Activated B cell treated with CpG ODN at 0.5 μM for 24 hours (primary cell): Measurements from ENCODE around the gene LPGAT1. TPM values are rescaled to one million over a fixed set of nuclear protein-coding genes. Genes with fewer than 3 reads are reported as not detected.

Source experiments
- ATAC-seq: fragments of 200-7000 bp; cut with Tn5 transposase; one replicate; pipeline ENCODE4 v1.10.0; 2021; ENCODE audit warnings: low read depth, mild to moderate bottlenecking, moderate library complexity
- CTCF ChIA-PET: fragments of 350-600 bp; sonication (Branson Sonifier 250); formaldehyde crosslinking; loops from one replicate; lab custom pipeline; 2021; ENCODE audit warnings: antibody characterized with exemption; lab: Charles Lee
- POLR2A ChIA-PET: fragments of 350-600 bp; sonication (Branson Sonifier 250); formaldehyde crosslinking; loops from one replicate; lab custom pipeline; 2021; ENCODE audit warnings: antibody characterized with exemption; lab: Charles Lee
- DNase-seq: peaks from one replicate; pipeline ENCODE4 v3.0.0; 2022
- H3K27ac Mint-ChIP-seq: one replicate; pipeline ENCODE4 v1.8.0; 2020; ENCODE audit warnings: mixed read lengths
- H3K27me3 Mint-ChIP-seq: one replicate; pipeline ENCODE4 v1.8.0; 2021; ENCODE audit warnings: mixed read lengths
- H3K36me3 Mint-ChIP-seq: one replicate; pipeline ENCODE4 v1.8.0; 2021; ENCODE audit warnings: low read depth, mixed read lengths
- H3K4me1 Mint-ChIP-seq: one replicate; pipeline ENCODE4 v1.8.0; 2021; ENCODE audit warnings: mixed read lengths
- H3K4me3 Mint-ChIP-seq: one replicate; pipeline ENCODE4 v1.8.0; 2020; ENCODE audit warnings: mild to moderate bottlenecking, mixed read lengths
- H3K9me3 Mint-ChIP-seq: one replicate; pipeline ENCODE4 v1.8.0; 2020; ENCODE audit warnings: mixed read lengths
- CTCF ChIP-seq: fragments of 200-600 bp; IDR thresholded peaks from one replicate; pipeline ENCODE4 v1.8.0; 2022; ENCODE audit warnings: antibody characterized with exemption, mild to moderate bottlenecking
- intact Hi-C: fragments of 100-400 bp; cut with micrococcal nuclease; formaldehyde crosslinking; loops from one replicate; pipeline ENCODE4 v1.15.1; 2024
- total RNA-seq: library from RNA; stranded (reverse); gene quantifications from 2 replicates; pipeline ENCODE4 v1.2.3, GENCODE V29; 2022

The LPGAT1 gene, protein sequence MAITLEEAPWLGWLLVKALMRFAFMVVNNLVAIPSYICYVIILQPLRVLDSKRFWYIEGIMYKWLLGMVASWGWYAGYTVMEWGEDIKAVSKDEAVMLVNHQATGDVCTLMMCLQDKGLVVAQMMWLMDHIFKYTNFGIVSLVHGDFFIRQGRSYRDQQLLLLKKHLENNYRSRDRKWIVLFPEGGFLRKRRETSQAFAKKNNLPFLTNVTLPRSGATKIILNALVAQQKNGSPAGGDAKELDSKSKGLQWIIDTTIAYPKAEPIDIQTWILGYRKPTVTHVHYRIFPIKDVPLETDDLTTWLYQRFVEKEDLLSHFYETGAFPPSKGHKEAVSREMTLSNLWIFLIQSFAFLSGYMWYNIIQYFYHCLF
- 39.2 and 43.6 TPM in 2 replicates for total RNA-seq

DNA sequence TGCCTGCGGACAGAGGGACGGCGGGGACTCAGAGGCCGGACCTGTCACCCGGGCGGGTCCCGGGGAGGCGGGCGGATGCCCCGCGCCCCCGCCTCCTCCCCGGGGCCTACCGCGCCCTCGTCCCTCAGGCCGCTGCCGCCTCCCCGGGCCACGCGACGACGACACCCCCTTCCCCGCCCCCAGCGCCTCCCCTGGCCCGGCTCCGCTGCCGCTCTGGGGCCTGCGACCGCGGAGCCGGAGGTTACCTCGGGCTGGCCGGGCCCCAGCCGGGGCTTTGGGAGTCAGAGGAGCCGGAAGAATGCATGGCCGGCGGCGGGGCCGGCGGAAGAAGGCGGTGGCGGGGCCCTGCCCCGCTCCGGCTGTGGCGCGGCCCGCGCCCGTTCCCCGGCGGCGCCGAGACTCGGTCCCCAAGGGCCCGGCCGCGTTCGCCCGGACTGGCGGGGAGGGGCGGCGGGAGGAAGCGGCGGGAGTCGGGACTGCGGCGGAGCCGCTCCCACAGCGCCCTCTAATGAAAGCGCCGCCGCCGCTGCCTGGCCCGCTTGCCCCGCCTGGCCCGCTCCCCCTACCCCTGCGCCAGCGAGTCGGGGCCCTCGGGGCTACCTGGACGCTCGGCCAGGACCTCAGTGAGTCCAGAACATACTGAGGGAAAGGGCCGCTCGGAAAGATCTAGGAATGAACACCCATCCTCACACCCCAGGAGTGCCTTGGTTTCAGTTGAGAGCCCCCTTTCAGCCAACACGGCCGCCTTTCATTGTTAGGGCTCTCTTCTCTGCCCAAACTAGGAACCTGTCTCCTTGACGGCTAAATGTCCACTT is at the start of gene LPGAT1:
TSS of gene LPGAT1 (minus strand) at position 436 of the 815 bp plus-strand sequence. CDS start 1,467 bp downstream, outside the sequence.
- Mint-ChIP-seq H3K27ac (peak within 1 kb of the TSS; percentile 89), H3K27me3 (no peaks in the 10 kb centered on the region), H3K4me3 (peak within 1 kb of the TSS; percentile 95), H3K4me1 (peaks cover 55% of the 10 kb centered on the region), H3K9me3 (no peaks in the 10 kb centered on the region), H3K36me3 (peaks cover 10% of the 10 kb centered on the region)
- DNase-seq = peak; percentile 78
- ATAC-seq = peak; percentile 86
- CTCF ChIA-PET = interaction anchor here (1.0 kb wide), 1 partner anchor 13 kb away, joined by 3 read pairs; no protein-coding TSS in a partner anchor
- POLR2A ChIA-PET = interaction anchor here (1.1 kb wide), 1 partner anchor 129 kb away, joined by 5 read pairs; no protein-coding TSS in a partner anchor
- intact Hi-C loops = loop anchor here (1.0 to 5.0 kb wide), 9 partner anchors 38 to 585 kb away; partner anchors contain the start of genes DTL, INTS7, NEK2 and PPP2R5A
- no peak for TF ChIP-seq CTCF

GRCh38 chr1:211879475-211879874 is 48.9 kb upstream of the LPGAT1 start:
- intact Hi-C loops = no loop called here
- ATAC-seq = no peak
- ChIA-PET CTCF (no interaction called here), POLR2A (no interaction called here)
- TF ChIP-seq CTCF = no peak
- Mint-ChIP-seq H3K9me3 (peaks cover 7% of the 10 kb centered on the region), H3K4me3 (no peak overlapping the region), H3K4me1 (no peaks in the 10 kb centered on the region), H3K36me3 (no peaks in the 10 kb centered on the region), H3K27ac (no peak overlapping the region), H3K27me3 (no peaks in the 10 kb centered on the region)
- DNase-seq = no peak

DNA sequence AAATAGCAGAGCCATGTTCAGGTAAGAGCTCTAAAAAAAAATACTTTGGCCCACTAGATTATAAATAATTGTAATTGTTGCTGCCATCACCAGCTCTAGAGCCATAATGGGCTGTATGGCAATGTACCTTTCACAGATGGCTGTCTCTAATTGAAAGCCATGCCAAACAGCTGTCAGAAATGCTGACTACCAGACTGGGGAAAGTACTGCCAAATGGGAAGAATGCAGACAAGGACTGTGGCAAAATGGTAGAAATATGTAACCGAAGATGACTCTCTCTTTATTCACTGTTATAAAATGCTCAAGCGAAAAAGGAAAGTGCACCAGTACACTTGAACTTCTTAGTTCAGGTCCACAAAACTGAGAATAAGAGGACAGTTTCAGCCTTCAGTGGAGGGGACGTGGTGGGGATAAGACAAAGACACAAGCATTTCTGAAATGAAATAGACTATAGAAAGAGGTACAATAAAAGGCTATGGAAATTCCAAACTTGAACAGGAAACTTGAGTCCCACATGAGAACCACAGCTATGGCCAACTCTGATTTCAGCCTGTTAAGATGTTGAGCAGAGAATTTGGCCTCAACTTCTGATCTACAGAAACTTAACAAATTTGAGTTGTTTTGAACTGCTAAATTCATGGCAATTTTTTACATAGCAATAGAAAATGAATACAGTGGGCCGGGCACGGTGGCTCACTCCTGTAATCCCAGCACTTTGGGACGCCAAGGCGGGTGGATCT is 46.5 kb upstream of the LPGAT1 start:
- ATAC-seq (no peak), DNase-seq (no peak)
- POLR2A ChIA-PET = no interaction called here
- Mint-ChIP-seq H3K27me3 (no peaks in the 10 kb centered on the region), H3K4me1 (no peaks in the 10 kb centered on the region), H3K4me3 (no peak overlapping the region), H3K27ac (no peak overlapping the region), H3K9me3 (peaks cover 7% of the 10 kb centered on the region), H3K36me3 (no peaks in the 10 kb centered on the region)
- CTCF ChIA-PET = no interaction called here
- intact Hi-C loops = no loop called here
- no peak for TF ChIP-seq CTCF

DNA sequence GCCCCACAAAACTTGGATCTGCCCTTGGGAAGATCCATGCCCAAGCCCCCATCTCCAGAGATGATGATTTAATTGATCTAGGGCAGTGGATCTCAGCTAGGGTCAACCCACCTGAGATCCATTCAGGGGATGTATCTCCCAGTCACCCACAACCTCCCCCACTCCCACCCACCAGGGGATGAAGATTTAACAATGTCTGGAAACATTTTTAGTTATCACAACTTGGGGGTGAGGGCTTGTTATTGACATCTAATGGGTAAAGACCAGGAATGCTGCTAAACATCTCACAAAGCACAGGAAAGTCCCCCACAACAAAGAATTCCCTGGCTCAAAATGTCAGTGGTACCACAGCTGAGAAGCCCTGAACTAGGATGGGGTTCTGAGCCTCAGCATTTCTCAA is 45.0 kb upstream of the LPGAT1 start:
- intact Hi-C loops = no loop called here
- no peak for TF ChIP-seq CTCF
- Mint-ChIP-seq H3K4me3 (no peak overlapping the region), H3K27me3 (peaks cover 3% of the 10 kb centered on the region), H3K4me1 (no peaks in the 10 kb centered on the region), H3K36me3 (no peaks in the 10 kb centered on the region), H3K9me3 (no peaks in the 10 kb centered on the region), H3K27ac (no peak overlapping the region)
- CTCF ChIA-PET = no interaction called here
- ATAC-seq = no peak
- no peak for DNase-seq
- POLR2A ChIA-PET = interaction anchor here (0.6 kb wide), 1 partner anchor 636 kb away, joined by 5 read pairs; no protein-coding TSS in a partner anchor
